ENCODE data around the gene PRPH. TPM values are rescaled to one million over a fixed set of nuclear protein-coding genes. Genes with fewer than 3 reads are reported as not detected.

The PRPH gene
- total and polyA plus RNA-seq, 2 of the 13 experiments (the other 11 are each of a cell fraction or from before 2014, with no cell fraction given) = 0.12 TPM; not detected in 1

GRCh38 chr12:49340095-49340870 is 45.3 kb downstream of the PRPH start:
- H3K9ac ChIP-seq (ENCODE audit: insufficient read depth, low read depth, low read length) = no peak overlapping the region
- no peak overlapping the region for H3K4me3 ChIP-seq (replicated peaks in 1 of 3; ENCODE audit: insufficient read depth in 1 of 3, low read depth in 2 of 3, low read length in 3 of 3)
- no peak overlapping the region for H2AFZ ChIP-seq (ENCODE audit: low read length)
- H3K79me2 ChIP-seq (ENCODE audit: insufficient read depth, low read length) = no peaks in the 10 kb centered on the region
- no peaks in the 10 kb centered on the region for H3K9me3 ChIP-seq (ENCODE audit: low read length)
- POLR2A ChIA-PET = no interaction called here
- no TSS peak for BruUV-seq (replicated peaks)
- ATAC-seq (no peak), FAIRE-seq (no peak), DNase-seq (ENCODE audit: low spot score) (no peak)
- TF ChIP-seq ZSCAN29 (CRISPR knock-in tag; conservative IDR thresholded peaks at IDR 0.05) (no peak), ZBTB25 (CRISPR knock-in tag; IDR thresholded peaks at IDR 0.05) (no peak), FIP1L1 (IDR thresholded peaks at IDR 0.05; ENCODE audit: borderline replicate concordance, insufficient read depth, low read depth, low read length) (no peak), MEIS2 (CRISPR knock-in tag; IDR thresholded peaks at IDR 0.05) (no peak), ZSCAN30 (CRISPR knock-in tag; IDR thresholded peaks at IDR 0.05) (no peak), RFX5 (IDR thresholded peaks at IDR 0.05; ENCODE audit: low read depth, low read length) (no peak), LCORL (IDR thresholded peaks at IDR 0.05) (no peak), LCORL (CRISPR knock-in tag; IDR thresholded peaks at IDR 0.05) (no peak), SETDB1 (CRISPR knock-in tag; IDR thresholded peaks at IDR 0.05; ENCODE audit: borderline replicate concordance) (no peak), ZNF496 (CRISPR knock-in tag; IDR thresholded peaks at IDR 0.05; ENCODE audit: insufficient replicate concordance) (no peak), IRX3 (CRISPR knock-in tag; IDR thresholded peaks at IDR 0.05; ENCODE audit: borderline replicate concordance, low read depth) (no peak), GPN1 (CRISPR knock-in tag; IDR thresholded peaks at IDR 0.05; ENCODE audit: borderline replicate concordance) (no peak)
- TF ChIP-seq, protein P1, sequence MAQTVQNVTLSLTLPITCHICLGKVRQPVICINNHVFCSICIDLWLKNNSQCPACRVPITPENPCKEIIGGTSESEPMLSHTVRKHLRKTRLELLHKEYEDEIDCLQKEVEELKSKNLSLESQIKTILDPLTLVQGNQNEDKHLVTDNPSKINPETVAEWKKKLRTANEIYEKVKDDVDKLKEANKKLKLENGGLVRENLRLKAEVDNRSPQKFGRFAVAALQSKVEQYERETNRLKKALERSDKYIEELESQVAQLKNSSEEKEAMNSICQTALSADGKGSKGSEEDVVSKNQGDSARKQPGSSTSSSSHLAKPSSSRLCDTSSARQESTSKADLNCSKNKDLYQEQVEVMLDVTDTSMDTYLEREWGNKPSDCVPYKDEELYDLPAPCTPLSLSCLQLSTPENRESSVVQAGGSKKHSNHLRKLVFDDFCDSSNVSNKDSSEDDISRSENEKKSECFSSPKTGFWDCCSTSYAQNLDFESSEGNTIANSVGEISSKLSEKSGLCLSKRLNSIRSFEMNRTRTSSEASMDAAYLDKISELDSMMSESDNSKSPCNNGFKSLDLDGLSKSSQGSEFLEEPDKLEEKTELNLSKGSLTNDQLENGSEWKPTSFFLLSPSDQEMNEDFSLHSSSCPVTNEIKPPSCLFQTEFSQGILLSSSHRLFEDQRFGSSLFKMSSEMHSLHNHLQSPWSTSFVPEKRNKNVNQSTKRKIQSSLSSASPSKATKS (CRISPR knock-in tag; IDR thresholded peaks at IDR 0.05) = no peak
- in situ Hi-C loops (cut with HindIII; ENCODE audit: extremely low pct_ligation_motif_present, low pct_unique_long_range_greater_than_20kb) = loop anchor here (10.0 kb wide), 1 partner anchor 55 kb away; no protein-coding TSS in a partner anchor
- H4K20me1 ChIP-seq (ENCODE audit: insufficient read depth, low read length) = 0 out of 2 replicates have a peak, but pooled peaks cover 4% of the 10 kb centered on the region
- CTCF ChIA-PET (ENCODE audit: low intra/inter-chr PET ratio, low total read pairs) = interaction anchor here (3.7 kb wide), 1 partner anchor 8 kb away, joined by 56 read pairs; no protein-coding TSS in a partner anchor
- H3K36me3 ChIP-seq (replicated peaks in 1 of 2; ENCODE audit: control insufficient read depth in 1 of 2, insufficient read depth in 2 of 2, low read length in 2 of 2) = no peaks in the 10 kb centered on the region
- no peak overlapping the region for H3K4me2 ChIP-seq (ENCODE audit: low read depth, low read length)
- peaks cover 18 to 87% of the 10 kb centered on the region in 2 experiments; a peak in 4 of 5 replicates for H3K27me3 ChIP-seq (ENCODE audit: control insufficient read depth in 1 of 2, insufficient read depth in 2 of 2, low read length in 2 of 2)
- H3K4me1 ChIP-seq (ENCODE audit: insufficient read depth, low read length) = peaks cover 39% of the 10 kb centered on the region
- no peak overlapping the region for H3K27ac ChIP-seq (ENCODE audit: extremely low read length, insufficient read depth, low read length)
- 42% methylated on average over 6 of the region's 6 CpGs for WGBS (ENCODE audit: low lambda C conversion rate)
- intact Hi-C loops (cut with micrococcal nuclease; ENCODE audit: unreplicated experiment) = no loop called here

Data from HepG2 (cell line).